Measurements from ENCODE around the gene ATP1B2.

DNA sequence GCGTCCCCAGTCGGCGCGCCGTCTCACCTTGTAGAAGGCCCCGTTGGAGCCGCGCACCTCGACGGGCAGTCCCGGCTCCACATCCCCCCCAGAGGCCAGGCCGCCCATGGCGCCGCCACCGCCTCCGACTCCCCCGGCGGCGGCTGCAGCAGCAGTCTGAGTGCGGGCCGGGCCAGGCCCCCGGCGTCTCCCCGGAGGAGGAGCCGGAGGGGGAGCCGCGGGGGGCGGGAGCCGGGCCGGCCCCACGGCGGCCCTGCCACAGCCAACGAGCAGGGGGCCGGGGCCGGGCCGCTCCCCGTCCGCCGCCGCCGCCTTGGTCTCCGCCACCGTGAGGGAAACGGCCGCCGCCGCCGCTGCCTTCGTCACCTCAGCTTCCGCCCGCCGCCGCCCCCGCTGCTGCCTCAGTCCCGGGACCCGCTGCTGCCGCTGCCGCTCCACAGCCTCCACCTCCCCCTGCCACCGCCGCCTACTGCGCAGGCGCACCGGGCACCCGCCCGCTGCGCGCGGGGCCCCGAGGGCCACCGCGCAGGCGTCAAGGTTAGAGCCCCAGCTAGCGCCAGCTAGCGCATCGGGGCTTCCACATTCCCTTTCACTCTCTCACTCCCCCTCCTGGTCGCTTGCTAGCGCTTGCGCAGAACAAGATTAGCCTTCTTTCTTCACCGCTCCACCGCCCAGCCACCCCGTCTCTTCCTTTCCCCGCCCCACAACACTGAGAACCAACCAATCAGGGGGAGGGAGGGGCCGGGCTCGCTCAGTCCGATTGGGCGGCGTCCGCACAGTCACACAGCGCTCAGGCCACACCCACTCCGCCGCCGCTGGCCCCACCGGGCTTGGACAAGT lies 36.1 kb upstream of the ATP1B2 start, which contains the start of gene FXR2:
- TF ChIP-seq EZH2phosphoT487 (IDR thresholded peaks at IDR 0.05; ENCODE audit: borderline replicate concordance) (no peak), CEBPB (IDR thresholded peaks at IDR 0.05; ENCODE audit: low read depth) (no peak), RAD21 (IDR thresholded peaks at IDR 0.05; ENCODE audit: low read depth) (no peak), POLR2A (IDR thresholded peaks at IDR 0.05; ENCODE audit: borderline replicate concordance, extremely low read depth, insufficient read depth, insufficient read length) (no peak), POLR2AphosphoS5 (IDR thresholded peaks at IDR 0.05; ENCODE audit: low read depth, low read length) (peak; percentile 86)
- TF ChIP-seq, protein P1, sequence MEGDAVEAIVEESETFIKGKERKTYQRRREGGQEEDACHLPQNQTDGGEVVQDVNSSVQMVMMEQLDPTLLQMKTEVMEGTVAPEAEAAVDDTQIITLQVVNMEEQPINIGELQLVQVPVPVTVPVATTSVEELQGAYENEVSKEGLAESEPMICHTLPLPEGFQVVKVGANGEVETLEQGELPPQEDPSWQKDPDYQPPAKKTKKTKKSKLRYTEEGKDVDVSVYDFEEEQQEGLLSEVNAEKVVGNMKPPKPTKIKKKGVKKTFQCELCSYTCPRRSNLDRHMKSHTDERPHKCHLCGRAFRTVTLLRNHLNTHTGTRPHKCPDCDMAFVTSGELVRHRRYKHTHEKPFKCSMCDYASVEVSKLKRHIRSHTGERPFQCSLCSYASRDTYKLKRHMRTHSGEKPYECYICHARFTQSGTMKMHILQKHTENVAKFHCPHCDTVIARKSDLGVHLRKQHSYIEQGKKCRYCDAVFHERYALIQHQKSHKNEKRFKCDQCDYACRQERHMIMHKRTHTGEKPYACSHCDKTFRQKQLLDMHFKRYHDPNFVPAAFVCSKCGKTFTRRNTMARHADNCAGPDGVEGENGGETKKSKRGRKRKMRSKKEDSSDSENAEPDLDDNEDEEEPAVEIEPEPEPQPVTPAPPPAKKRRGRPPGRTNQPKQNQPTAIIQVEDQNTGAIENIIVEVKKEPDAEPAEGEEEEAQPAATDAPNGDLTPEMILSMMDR (IDR thresholded peaks at IDR 0.05 in 2 of 3, conservative IDR thresholded peaks at IDR 0.05 in 1 of 3; ENCODE audit: borderline replicate concordance in 1 of 3, insufficient read depth in 1 of 3, low read depth in 2 of 3, low read length in 2 of 3), result peak; percentile 55 to 86 (median 65)
- TF ChIP-seq, protein P2, sequence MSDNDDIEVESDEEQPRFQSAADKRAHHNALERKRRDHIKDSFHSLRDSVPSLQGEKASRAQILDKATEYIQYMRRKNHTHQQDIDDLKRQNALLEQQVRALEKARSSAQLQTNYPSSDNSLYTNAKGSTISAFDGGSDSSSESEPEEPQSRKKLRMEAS (IDR thresholded peaks at IDR 0.05), result no peak; the same call in 1 of the 2 replicates

All from HCT116 (cell line).